Left lung (tissue), 14 donors: Measurements from ENCODE around the gene CCDC174. TPM values are rescaled to one million over a fixed set of nuclear protein-coding genes. Genes with fewer than 3 reads are reported as not detected.

Experiments used
- ATAC-seq: fragments of 200-7000 bp; cut with Tn5 transposase; one replicate; pipeline ENCODE4 v1.9.1; 2020; ENCODE audit warnings: moderate library complexity
- DNase-seq, 4 donors: peaks; one replicate each; pipeline ENCODE4 v3.0.0-alpha.2; 2013 to 2020
- H3K27ac ChIP-seq, 2 donors: fragments of 200-600 bp; sonication (generic) in 1 of 2; one replicate each; pipeline versions ENCODE4 v1.5.0 to v1.8.0; 2020 to 2021
- H3K27me3 ChIP-seq, 2 donors: fragments of 200-600 bp; sonication (generic) in 1 of 2; one replicate each; pipeline versions ENCODE4 v1.5.0 to v1.8.0; 2020 to 2021
- H3K36me3 ChIP-seq, 2 donors: fragments of 200-600 bp; sonication (generic) in 1 of 2; one replicate each; pipeline versions ENCODE4 v1.5.0 to v1.8.0; 2020 to 2021
- H3K4me1 ChIP-seq, 2 donors: fragments of 200-600 bp; one replicate each; pipeline ENCODE4 v1.8.0; 2021
- H3K4me3 ChIP-seq, 2 donors: fragments of 200-600 bp; sonication (generic) in 1 of 2; one replicate each; pipeline versions ENCODE4 v1.5.0 to v1.8.0; 2020 to 2021; ENCODE audit warnings: mild to moderate bottlenecking in 1 of 2
- H3K9me3 ChIP-seq, 2 donors: fragments of 200-600 bp; sonication (generic) in 1 of 2; one replicate each; pipeline versions ENCODE4 v1.5.0 to v1.8.0; 2020 to 2021
- CTCF ChIP-seq, 2 donors: fragments of 200-600 bp; sonication (generic) in 1 of 2; IDR thresholded peaks; one replicate each; pipeline versions ENCODE4 v1.5.0 to v1.8.0; 2021; ENCODE audit warnings: antibody characterized with exemption in 2 of 2
- intact Hi-C, 2 donors: fragments of 100-400 bp; cut with DNase I; formaldehyde crosslinking; loops; one replicate each; pipeline versions ENCODE4 v1.11.2 to v1.14.2; 2022
- long read RNA-seq, 12 donors: library from polyadenylated mRNA in 2 of 12; unstranded in 2 of 12; transcript quantifications; one replicate each; pipeline ENCODE4 v2.0.0 and lab custom pipeline, GENCODE V29; 2019 to 2026
- polyA plus RNA-seq, 6 donors: library from polyadenylated mRNA; unstranded; fragments of 120-200 nt; gene quantifications; one replicate each; pipeline ENCODE4 v1.2.1, GENCODE V29; 2013; ENCODE audit not compliant: insufficient read length in 6 of 6
- total RNA-seq, 2 donors: library from RNA; stranded (reverse); fragmentation: NEBNext Ultra II Directional; extraction: Animal tissue kit (Norgen Biotek cat#: 25700); gene quantifications; one replicate each; pipeline ENCODE4 v1.2.1, GENCODE V29; 2021
- donor health status: DM: no; HTN: yes; CAD: no.
- donor health status: DM: no; HTN: no; CAD: no.

The CCDC174 gene
- total RNA-seq (10 to 100 TPM; 13.3 to 15.5 TPM), polyA plus RNA-seq (10 to 100 TPM; 32.8 to 42.2 (median 35.3) TPM)
- long read RNA-seq, donor 1, transcript CCDC174-202 (11 exons, 2,942 nt) = major isoform, 6 of 18 reads
- long read RNA-seq, donor 1, partial matches to known transcripts = 6 of 18 reads
- long read RNA-seq, donor 1, other reads (novel, unspliced or antisense) = 0 of 18 reads
- long read RNA-seq, donor 2, partial matches to known transcripts = 5 of 12 reads
- long read RNA-seq, donor 2, other reads (novel, unspliced or antisense) = 0 of 12 reads
- long read RNA-seq, donor 3, partial matches to known transcripts = 0 of 4 reads
- long read RNA-seq, donor 3, other reads (novel, unspliced or antisense) = 0 of 4 reads
- long read RNA-seq, donor 4, partial matches to known transcripts = 2 of 6 reads
- long read RNA-seq, donor 4, other reads (novel, unspliced or antisense) = 3 of 6 reads
- long read RNA-seq, donor 5, partial matches to known transcripts = 0 of 5 reads
- long read RNA-seq, donor 5, other reads (novel, unspliced or antisense) = 0 of 5 reads
- long read RNA-seq, donor 6, transcript CCDC174-205 (3 exons, 465 nt) = major isoform, 5 of 6 reads
- long read RNA-seq, donor 6, partial matches to known transcripts = 0 of 6 reads
- long read RNA-seq, donor 6, other reads (novel, unspliced or antisense) = 0 of 6 reads
- long read RNA-seq, donor 7, transcript CCDC174-202 (11 exons, 2,942 nt) = major isoform, 6 of 8 reads
- long read RNA-seq, donor 7, partial matches to known transcripts = 0 of 8 reads
- long read RNA-seq, donor 7, other reads (novel, unspliced or antisense) = 0 of 8 reads
- long read RNA-seq, donor 8, partial matches to known transcripts = 10 of 13 reads
- long read RNA-seq, donor 8, other reads (novel, unspliced or antisense) = 0 of 13 reads
- long read RNA-seq, donor 9 = 0 reads
- long read RNA-seq, donor 10, transcript CCDC174-202 (11 exons, 2,942 nt) = major isoform, 5 of 11 reads
- long read RNA-seq, donor 10, partial matches to known transcripts = 6 of 11 reads
- long read RNA-seq, donor 10, other reads (novel, unspliced or antisense) = 0 of 11 reads
- long read RNA-seq, donor 11, partial matches to known transcripts = 0 of 3 reads
- long read RNA-seq, donor 11, other reads (novel, unspliced or antisense) = 0 of 3 reads
- long read RNA-seq, donor 12, partial matches to known transcripts = 0 of 4 reads
- long read RNA-seq, donor 12, other reads (novel, unspliced or antisense) = 0 of 4 reads

- peaks cover 0 to 24% of the 10 kb centered on the region in 2 donors for H3K36me3 ChIP-seq
- H3K27me3 ChIP-seq = no peaks in the 10 kb centered on the region
- DNase-seq (peak; percentile 94 to 98 (median 96)), ATAC-seq (peak; percentile 99)
- peak within 1 kb of the TSS; percentile 86 to 87 for H3K4me3 ChIP-seq
- H3K4me1 ChIP-seq = peaks cover 16 to 24% of the 10 kb centered on the region in 2 donors
- peak within 1 kb of the TSS; percentile 85 to 94 for H3K27ac ChIP-seq
- H3K9me3 ChIP-seq = no peaks in the 10 kb centered on the region
- no peak for TF ChIP-seq CTCF (IDR thresholded peaks at IDR 0.05)
- intact Hi-C loops = no loop called here
Measured at GRCh38 chr3:14651440-14652251, at the start of gene CCDC174. Gene CCDC174 (plus strand): TSS chr3:14651762. CDS start chr3:14651837, 75 bp downstream.

GRCh38 chr3:14602006-14602803 lies 49.4 kb upstream of the CCDC174 start:
- no peak for DNase-seq
- no peak overlapping the region for H3K4me3 ChIP-seq

GRCh38 chr3:14602804-14603644 lies 48.5 kb upstream of the CCDC174 start:
- H3K9me3 ChIP-seq = no peaks in the 10 kb centered on the region
- peaks cover 24 to 78% of the 10 kb centered on the region in 2 donors for H3K27me3 ChIP-seq
- TF ChIP-seq CTCF (IDR thresholded peaks at IDR 0.05) = no peak
- intact Hi-C loops = no loop called here
- ATAC-seq (peak; percentile 67), DNase-seq (no peak)
- no peaks in the 10 kb centered on the region for H3K36me3 ChIP-seq
- no peak overlapping the region for H3K27ac ChIP-seq
- H3K4me1 ChIP-seq = peaks cover 7% of the 10 kb centered on the region in 2 donors
- no peak overlapping the region for H3K4me3 ChIP-seq

More at GRCh38 chr3:14602006-14602803, 49.4 kb upstream of the CCDC174 start:
- H3K36me3 ChIP-seq = no peaks in the 10 kb centered on the region
- TF ChIP-seq CTCF (IDR thresholded peaks at IDR 0.05) = peak in 1 of 2 donors; percentile 14
- H3K27ac ChIP-seq = no peak overlapping the region
- no peaks in the 10 kb centered on the region for H3K9me3 ChIP-seq
- peaks cover 7% of the 10 kb centered on the region in 2 donors for H3K4me1 ChIP-seq
- no peak for ATAC-seq
- intact Hi-C loops = no loop called here
- peaks cover 24 to 79% of the 10 kb centered on the region in 2 donors for H3K27me3 ChIP-seq
